Measurements from ENCODE around the gene TDRD12. TPM values are rescaled to one million over a fixed set of nuclear protein-coding genes. Genes with fewer than 3 reads are reported as not detected.

Gene TDRD12
- total and polyA plus RNA-seq, 2 of the 13 experiments (the other 11 are each of a cell fraction or from before 2014, with no cell fraction given): 0.03 to 0.40 TPM

GRCh38 chr19:32863301-32863700 lies 143.7 kb downstream of the TDRD12 start:
- Histone ChIP-seq H3K27me3 (ENCODE audit: control insufficient read depth in 1 of 2, insufficient read depth in 2 of 2, low read length in 2 of 2) (no peaks in the 10 kb centered on the region), H3K36me3 (replicated peaks in 1 of 2; ENCODE audit: control insufficient read depth in 1 of 2, insufficient read depth in 2 of 2, low read length in 2 of 2) (peaks cover 3 to 6% of the 10 kb centered on the region in 2 experiments; a peak in 4 of 5 replicates), H3K4me3 (replicated peaks in 1 of 3; ENCODE audit: insufficient read depth in 1 of 3, low read depth in 2 of 3, low read length in 3 of 3) (no peak overlapping the region), H3K9ac (ENCODE audit: insufficient read depth, low read depth, low read length) (no peak overlapping the region), H3K4me1 (ENCODE audit: insufficient read depth, low read length) (peaks cover 2% of the 10 kb centered on the region; the same call in 1 of the 2 replicates), H2AFZ (ENCODE audit: low read length) (no peak overlapping the region), H3K9me3 (ENCODE audit: low read length) (no peaks in the 10 kb centered on the region), H3K27ac (ENCODE audit: extremely low read length, insufficient read depth, low read length) (no peak overlapping the region), H3K79me2 (ENCODE audit: insufficient read depth, low read length) (no peaks in the 10 kb centered on the region), H3K4me2 (ENCODE audit: low read depth, low read length) (no peak overlapping the region), H4K20me1 (ENCODE audit: insufficient read depth, low read length) (no peaks in the 10 kb centered on the region)
- no peak for TF ChIP-seq TCF7L2 (IDR thresholded peaks at IDR 0.05; ENCODE audit: low read depth, low read length)
- no peak for TF ChIP-seq CBFB (CRISPR knock-in tag; IDR thresholded peaks at IDR 0.05)
- TF ChIP-seq DR1 (CRISPR knock-in tag; IDR thresholded peaks at IDR 0.05): no peak
- no peak for TF ChIP-seq HDAC2 (CRISPR knock-in tag; IDR thresholded peaks at IDR 0.05)
- no peak for TF ChIP-seq THAP11 (CRISPR knock-in tag; IDR thresholded peaks at IDR 0.05)
- no peak for TF ChIP-seq ZBTB33 (CRISPR knock-in tag; IDR thresholded peaks at IDR 0.05)
- no peak for TF ChIP-seq ZMYM2 (CRISPR knock-in tag; IDR thresholded peaks at IDR 0.05)
- no peak for TF ChIP-seq TRIM24 (CRISPR knock-in tag; IDR thresholded peaks at IDR 0.05)
- TF ChIP-seq U2AF1 (optimal IDR thresholded peaks at IDR 0.05; ENCODE audit: low read depth, low read length): no peak
- no peak for TF ChIP-seq ZNF225 (CRISPR knock-in tag; IDR thresholded peaks at IDR 0.05)
- FAIRE-seq: no peak
- DNase-seq (ENCODE audit: low spot score): no peak
- in situ Hi-C loops (cut with HindIII; ENCODE audit: extremely low pct_ligation_motif_present, low pct_unique_long_range_greater_than_20kb) (no loop called here), intact Hi-C loops (cut with micrococcal nuclease; ENCODE audit: unreplicated experiment) (no loop called here)
- no TSS peak for BruUV-seq (replicated peaks)
- 96% methylated on average over 8 of the region's 8 CpGs for WGBS (ENCODE audit: low lambda C conversion rate)
- ATAC-seq: no peak
- ChIA-PET POLR2A (no interaction called here), CTCF (ENCODE audit: low intra/inter-chr PET ratio, low total read pairs) (no interaction called here)

Measured in HepG2 (cell line).